NCI-H1092 (cell line): Measurements from ENCODE around the gene CCNL2.
A peak's percentile ranks its signal among the peaks of the same experiment; 100 is the strongest.
"Not testable (repeated sequence)": the region's sequence is repeated elsewhere in the genome, so short reads cannot be mapped to it uniquely, and the experiment has no call there.

ENCODE experiments used
- DNase-seq: peaks from one replicate; lab custom pipeline; 2025; lab: John Stamatoyannopoulos, UW

Gene CCNL2

GRCh38 chr1:1432274-1432950, 33.3 kb upstream of the CCNL2 start:
- DNase-seq: no peak

- DNase-seq: no peak
Observed at GRCh38 chr1:1431845-1432273, 32.7 kb upstream of the CCNL2 start.

GRCh38 chr1:1430992-1431844, 32.1 kb upstream of the CCNL2 start:
- no peak for DNase-seq

GRCh38 chr1:1430114-1430982, 31.2 kb upstream of the CCNL2 start:
- peak; percentile 38 for DNase-seq

GRCh38 chr1:1429671-1430073, 30.5 kb upstream of the CCNL2 start:
- DNase-seq: no peak

- DNase-seq: not testable (repeated sequence)
Observed at GRCh38 chr1:1428967-1429366, 29.8 kb upstream of the CCNL2 start.

GRCh38 chr1:1428174-1428573, 29.0 kb upstream of the CCNL2 start:
- no peak for DNase-seq

GRCh38 chr1:1427820-1428148, 28.6 kb upstream of the CCNL2 start:
- no peak for DNase-seq

GRCh38 chr1:1427106-1427819, 28.1 kb upstream of the CCNL2 start:
- DNase-seq: no peak

- DNase-seq: no peak
Observed at GRCh38 chr1:1426496-1427105, 27.5 kb upstream of the CCNL2 start.

GRCh38 chr1:1425753-1426495, 26.8 kb upstream of the CCNL2 start:
- no peak for DNase-seq

GRCh38 chr1:1425426-1425752, 26.3 kb upstream of the CCNL2 start:
- no peak for DNase-seq

- DNase-seq: no peak
Observed at GRCh38 chr1:1424707-1425106, 25.6 kb upstream of the CCNL2 start.

- DNase-seq: no peak
Observed at GRCh38 chr1:1423245-1423597, 24.1 kb upstream of the CCNL2 start.

GRCh38 chr1:1422465-1423244, 23.5 kb upstream of the CCNL2 start:
- no peak for DNase-seq

- no peak for DNase-seq
Observed at GRCh38 chr1:1421907-1422464, 22.9 kb upstream of the CCNL2 start.

GRCh38 chr1:1421147-1421906, 22.2 kb upstream of the CCNL2 start, which contains the start of gene ANKRD65:
Gene ANKRD65 (minus strand): TSS chr1:1421276. CDS start chr1:1421005, 271 bp downstream.
- DNase-seq: peak; percentile 29

- no peak for DNase-seq
Observed at GRCh38 chr1:1420654-1421141, 21.6 kb upstream of the CCNL2 start.
